Smooth muscle cell (in vitro differentiated cells): ENCODE measurements around the gene GBP3. TPM values are rescaled to one million over a fixed set of nuclear protein-coding genes. Genes with fewer than 3 reads are reported as not detected.

Experiments used
- DNase-seq: peaks from one replicate; lab custom pipeline; 2025; ENCODE audit not compliant: unreplicated experiment; lab: John Stamatoyannopoulos, UW
- H2AFZ ChIP-seq: fragments of 200-600 bp; sonication (generic); 2 replicates; pipeline ENCODE4 v1.6.0; 2016; ENCODE audit warnings: antibody characterized with exemption, low read depth, mild to moderate bottlenecking
- H3F3A ChIP-seq: fragments of 200-600 bp; sonication (generic); 2 replicates; pipeline ENCODE4 v1.6.0; 2017; ENCODE audit warnings: antibody characterized with exemption, low read depth
- H3K27ac ChIP-seq: fragments of 200-600 bp; sonication (generic); 2 replicates; pipeline ENCODE4 v1.5.1; 2016; ENCODE audit warnings: low read depth, mild to moderate bottlenecking
- H3K27me3 ChIP-seq: fragments of 200-600 bp; sonication (generic); 2 replicates; pipeline ENCODE4 v1.6.1; 2016; ENCODE audit warnings: low read depth, mild to moderate bottlenecking
- H3K36me3 ChIP-seq: fragments of 200-600 bp; sonication (generic); 2 replicates; pipeline ENCODE4 v1.5.1; 2016; ENCODE audit warnings: low read depth
- H3K4me1 ChIP-seq: fragments of 200-600 bp; sonication (generic); 2 replicates; pipeline ENCODE4 v1.5.1; 2016; ENCODE audit warnings: low read depth
- H3K4me2 ChIP-seq: fragments of 200-600 bp; sonication (generic); 2 replicates; pipeline ENCODE4 v1.6.0; 2016; ENCODE audit warnings: mild to moderate bottlenecking
- H3K4me3 ChIP-seq: fragments of 200-600 bp; sonication (generic); 2 replicates; pipeline ENCODE4 v1.5.1; 2016; ENCODE audit warnings: mild to moderate bottlenecking
- H3K79me2 ChIP-seq: fragments of 200-600 bp; sonication (generic); 2 replicates; pipeline ENCODE4 v1.6.0; 2016; ENCODE audit warnings: low read depth, mild to moderate bottlenecking
- H3K9ac ChIP-seq: fragments of 200-600 bp; sonication (generic); 2 replicates; pipeline ENCODE4 v1.6.0; 2016; ENCODE audit warnings: low read depth
- H3K9me3 ChIP-seq: fragments of 200-600 bp; sonication (generic); replicated peaks from 2 replicates; pipeline ENCODE4 v1.5.1; 2016; ENCODE audit warnings: low read depth
- H4K20me1 ChIP-seq: fragments of 200-600 bp; sonication (generic); 2 replicates; pipeline ENCODE4 v1.6.0; 2016; ENCODE audit warnings: low read depth
- CTCF ChIP-seq: fragments of 200-600 bp; sonication (generic); IDR thresholded peaks from 2 replicates; pipeline ENCODE4 v1.5.1; 2017; ENCODE audit warnings: borderline replicate concordance, mild to moderate bottlenecking, antibody characterized with exemption; ENCODE audit not compliant: insufficient read depth, poor library complexity, severe bottlenecking
- WGBS: methylation state at CpG from one replicate; pipeline ENCODE4 v1.1.7; 2016; ENCODE audit warnings: low lambda C conversion rate; 5-methylcytosine and 5-hydroxymethylcytosine counted together
- polyA plus RNA-seq: library from polyadenylated mRNA; unstranded; fragments of >200 nt; fragmentation: Nextera tagmentation; extraction: Ambion mirVana; gene quantifications from 2 replicates; pipeline ENCODE4 v1.2.1, GENCODE V29; 2016
- total RNA-seq: library from RNA; depleted of rRNA; stranded (reverse); fragments of >200 nt; gene quantifications from 2 replicates; pipeline ENCODE4 v1.2.3, GENCODE V29; 2014

The GBP3 gene
- total and polyA plus RNA-seq, 2 experiments from 2014 or later, result 6.9 to 18.6 TPM

DNA sequence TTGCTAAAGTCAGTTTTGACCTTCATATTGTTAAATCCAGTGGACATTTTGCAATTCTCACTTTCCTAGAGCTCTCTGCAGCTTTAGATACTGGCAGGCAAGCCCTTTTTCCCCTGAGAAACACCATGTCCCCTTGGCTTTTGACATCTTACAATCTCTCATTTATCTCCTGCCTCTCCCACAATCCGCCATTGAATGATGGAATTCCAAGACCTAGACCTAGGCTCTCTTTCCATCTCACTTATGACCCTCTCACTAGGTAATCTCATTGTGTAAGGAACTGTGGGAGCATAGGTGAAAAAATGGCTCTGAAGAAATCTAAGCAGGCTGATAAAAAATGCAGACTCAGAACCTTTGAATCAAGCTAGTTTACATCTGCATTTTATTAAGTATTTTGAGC, 32.2 kb downstream of the GBP3 start:
- H3K79me2 ChIP-seq, result peaks cover 54% of the 10 kb centered on the region
- no peaks in the 10 kb centered on the region for H3K36me3 ChIP-seq
- no peak overlapping the region for H3K27ac ChIP-seq
- H3K9me3 ChIP-seq, result no peaks in the 10 kb centered on the region
- peaks cover 3% of the 10 kb centered on the region for H3F3A ChIP-seq
- H3K4me1 ChIP-seq, result peaks cover 11% of the 10 kb centered on the region
- H3K4me2 ChIP-seq, result peak overlapping the region; percentile 88
- H3K27me3 ChIP-seq, result no peaks in the 10 kb centered on the region
- no peak overlapping the region for H2AFZ ChIP-seq
- 85% methylated on average over 1 of the region's 1 CpG for WGBS
- TF ChIP-seq CTCF, result no peak
- H4K20me1 ChIP-seq, result peaks cover 55% of the 10 kb centered on the region
- peak overlapping the region; percentile 88 for H3K4me3 ChIP-seq
- DNase-seq, result no peak
- no peak overlapping the region for H3K9ac ChIP-seq

GRCh38 chr1:88985692-88986091, 37.0 kb downstream of the GBP3 start:
- no peak for DNase-seq
- Histone ChIP-seq H3K9ac (no peak overlapping the region), H3K27me3 (no peaks in the 10 kb centered on the region), H3K27ac (peak overlapping the region; percentile 55), H3K9me3 (no peaks in the 10 kb centered on the region), H3K4me1 (peaks cover 9% of the 10 kb centered on the region), H3K4me3 (no peak overlapping the region), H4K20me1 (peaks cover 83% of the 10 kb centered on the region), H3K36me3 (no peaks in the 10 kb centered on the region), H2AFZ (no peak overlapping the region), H3F3A (no peaks in the 10 kb centered on the region), H3K79me2 (peaks cover 75% of the 10 kb centered on the region), H3K4me2 (peak overlapping the region; percentile 12)
- 84% methylated on average over 4 of the region's 4 CpGs for WGBS
- TF ChIP-seq CTCF, result no peak

DNA sequence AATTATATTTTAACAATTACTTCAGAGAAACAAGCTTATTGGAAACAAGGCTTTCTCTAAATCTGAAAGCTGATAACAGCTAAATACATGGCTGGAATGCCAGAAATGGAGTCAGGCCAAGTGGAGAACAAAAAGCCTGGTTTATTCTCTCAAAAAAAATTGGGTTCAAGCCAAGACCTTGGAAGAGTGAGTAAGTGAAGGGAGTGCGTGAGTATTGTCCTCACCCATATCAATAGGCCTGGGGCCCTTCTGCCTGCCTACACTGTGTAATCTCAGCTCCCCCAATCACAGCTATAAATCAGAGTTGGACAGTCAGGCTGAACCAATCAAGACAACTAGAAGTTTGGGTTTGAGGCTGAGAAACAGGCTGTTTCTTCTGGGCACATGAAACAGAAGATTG, 37.6 kb downstream of the GBP3 start:
- Histone ChIP-seq H3F3A (no peaks in the 10 kb centered on the region), H3K4me1 (peaks cover 3% of the 10 kb centered on the region), H3K4me3 (no peak overlapping the region), H3K9ac (no peak overlapping the region), H3K79me2 (peaks cover 75% of the 10 kb centered on the region), H3K27me3 (no peaks in the 10 kb centered on the region), H4K20me1 (peaks cover 83% of the 10 kb centered on the region), H3K4me2 (peak overlapping the region; percentile 12), H2AFZ (no peak overlapping the region), H3K27ac (peak overlapping the region; percentile 55), H3K36me3 (no peaks in the 10 kb centered on the region), H3K9me3 (no peaks in the 10 kb centered on the region)
- 21% methylated on average over 1 of the region's 1 CpG for WGBS
- no peak for TF ChIP-seq CTCF
- no peak for DNase-seq

- peaks cover 3% of the 10 kb centered on the region for H3K4me1 ChIP-seq
- H3K36me3 ChIP-seq, result no peaks in the 10 kb centered on the region
- DNase-seq, result no peak
- no peaks in the 10 kb centered on the region for H3F3A ChIP-seq
- peaks cover 75% of the 10 kb centered on the region for H3K79me2 ChIP-seq
- no peak for TF ChIP-seq CTCF
- WGBS, result 87% methylated on average over 1 of the region's 1 CpG
- no peaks in the 10 kb centered on the region for H3K9me3 ChIP-seq
- H3K4me3 ChIP-seq, result no peak overlapping the region
- H3K4me2 ChIP-seq, result peak overlapping the region; percentile 30
- H4K20me1 ChIP-seq, result peaks cover 83% of the 10 kb centered on the region
- H3K9ac ChIP-seq, result no peak overlapping the region
- peak overlapping the region; percentile 55 for H3K27ac ChIP-seq
- no peak overlapping the region for H2AFZ ChIP-seq
- no peaks in the 10 kb centered on the region for H3K27me3 ChIP-seq
Measured at GRCh38 chr1:88984569-88984968, 38.1 kb downstream of the GBP3 start.
